WTC11 (cell line): ENCODE data around the gene SLC24A4. TPM values are rescaled to one million over a fixed set of nuclear protein-coding genes. Genes with fewer than 3 reads are reported as not detected.

Source experiments
- ATAC-seq: fragments of 200-7000 bp; cut with Tn5 transposase; 2 replicates; pipeline ENCODE4 v1.10.0; 2021; ENCODE audit warnings: mild to moderate bottlenecking, moderate library complexity
- CTCF ChIA-PET: fragments of 300-600 bp; sonication (Branson Sonifier 250); formaldehyde crosslinking; loops from one replicate; lab custom pipeline; 2021; ENCODE audit warnings: antibody characterized with exemption; lab: Charles Lee
- POLR2A ChIA-PET: fragments of 350-600 bp; sonication (Branson Sonifier 250); formaldehyde crosslinking; loops from one replicate; lab custom pipeline; 2021; ENCODE audit warnings: antibody characterized with exemption; lab: Charles Lee
- DNase-seq: peaks from one replicate; pipeline ENCODE4 v3.0.0; 2021; ENCODE audit warnings: low spot score
- H3K27ac Mint-ChIP-seq: 2 replicates; pipeline ENCODE4 v1.8.0; 2021; ENCODE audit warnings: mixed read lengths
- H3K27me3 Mint-ChIP-seq: 2 replicates; pipeline ENCODE4 v1.8.0; 2021; ENCODE audit warnings: low read depth, mild to moderate bottlenecking, moderate library complexity, mixed read lengths
- H3K36me3 Mint-ChIP-seq: 2 replicates; pipeline ENCODE4 v1.8.0; 2021; ENCODE audit warnings: mixed read lengths
- H3K4me1 Mint-ChIP-seq: 2 replicates; pipeline ENCODE4 v1.8.0; 2022; ENCODE audit warnings: mixed read lengths
- H3K4me3 Mint-ChIP-seq: 2 replicates; pipeline ENCODE4 v1.8.0; 2021; ENCODE audit warnings: mild to moderate bottlenecking, moderate library complexity, mixed read lengths
- H3K9me3 Mint-ChIP-seq: 2 replicates; pipeline ENCODE4 v1.8.0; 2021; ENCODE audit warnings: mixed read lengths
- ATF1 ChIP-seq: sonication (generic); formaldehyde crosslinking; IDR thresholded peaks from 2 replicates; pipeline ENCODE4 v1.8.1; 2023; ENCODE audit warnings: mild to moderate bottlenecking, moderate library complexity, missing genetic modification reagents
- GABPB1 ChIP-seq: sonication (generic); formaldehyde crosslinking; IDR thresholded peaks from 2 replicates; pipeline ENCODE4 v1.8.1; 2023; ENCODE audit warnings: mild to moderate bottlenecking, missing genetic modification reagents
- GTF2I ChIP-seq: fragments of 250-450 bp; sonication (Bioruptor Pico); conservative IDR thresholded peaks from 2 replicates; pipeline ENCODE4 v1.4.0; 2021; ENCODE audit warnings: mild to moderate bottlenecking
- RORB ChIP-seq: fragments of 250-450 bp; sonication (Bioruptor Pico); IDR thresholded peaks from 2 replicates; pipeline ENCODE4 v1.9.0; 2021; ENCODE audit warnings: mild to moderate bottlenecking
- ZNF121 ChIP-seq: sonication (generic); formaldehyde crosslinking; IDR thresholded peaks from 2 replicates; pipeline ENCODE4 v1.8.0; 2023; ENCODE audit warnings: missing genetic modification reagents
- ZNF317 ChIP-seq: sonication (generic); formaldehyde crosslinking; IDR thresholded peaks from 2 replicates; pipeline ENCODE4 v1.8.1; 2023; ENCODE audit warnings: low read depth, mild to moderate bottlenecking, moderate library complexity, missing genetic modification reagents, borderline replicate concordance
- ZNF396 ChIP-seq: fragments of 250-450 bp; sonication (Bioruptor Pico); IDR thresholded peaks from 2 replicates; pipeline ENCODE4 v1.8.0; 2021; ENCODE audit warnings: mild to moderate bottlenecking, moderate library complexity, borderline replicate concordance
- total RNA-seq: library from RNA; stranded (reverse); gene quantifications from 3 replicates; pipeline ENCODE4 v1.2.3, GENCODE V29; 2021
- TF ChIP-seq, protein P1 (sequence below): sonication (generic); formaldehyde crosslinking; IDR thresholded peaks from 2 replicates; pipeline ENCODE4 v1.8.0; 2023; ENCODE audit warnings: missing genetic modification reagents
- TF ChIP-seq, protein P2 (sequence below): sonication (generic); formaldehyde crosslinking; IDR thresholded peaks from 2 replicates; pipeline ENCODE4 v1.8.1; 2022; ENCODE audit warnings: missing genetic modification reagents, borderline replicate concordance
- TF ChIP-seq, protein P3 (sequence below): sonication (generic); formaldehyde crosslinking; conservative IDR thresholded peaks from 2 replicates; pipeline ENCODE4 v1.8.1; 2022; ENCODE audit warnings: mild to moderate bottlenecking, missing genetic modification reagents
- TF ChIP-seq, protein P4 (sequence below): sonication (generic); formaldehyde crosslinking; IDR thresholded peaks from 2 replicates; pipeline ENCODE4 v1.8.1; 2023; ENCODE audit warnings: mild to moderate bottlenecking, missing genetic modification reagents
- TF ChIP-seq, protein P5 (sequence below): fragments of 250-450 bp; sonication (Bioruptor Pico); IDR thresholded peaks from 2 replicates; pipeline ENCODE4 v1.8.0; 2021; ENCODE audit warnings: mild to moderate bottlenecking
- TF ChIP-seq, protein P6 (sequence below): fragments of 250-450 bp; sonication (Bioruptor Pico); IDR thresholded peaks from 2 replicates; pipeline ENCODE4 v1.9.0; 2021; ENCODE audit warnings: mild to moderate bottlenecking
- TF ChIP-seq, protein P7 (sequence below): sonication (generic); formaldehyde crosslinking; IDR thresholded peaks from 2 replicates; pipeline ENCODE4 v1.8.1; 2022; ENCODE audit warnings: mild to moderate bottlenecking, moderate library complexity, missing genetic modification reagents
- TF ChIP-seq, protein P8 (sequence below): fragments of 250-450 bp; sonication (Bioruptor Pico); IDR thresholded peaks from 2 replicates; pipeline ENCODE4 v1.9.0; 2021; ENCODE audit warnings: mild to moderate bottlenecking

Gene SLC24A4
- total RNA-seq, 1 experiment from 2014 or later: 0.90 TPM

DNA sequence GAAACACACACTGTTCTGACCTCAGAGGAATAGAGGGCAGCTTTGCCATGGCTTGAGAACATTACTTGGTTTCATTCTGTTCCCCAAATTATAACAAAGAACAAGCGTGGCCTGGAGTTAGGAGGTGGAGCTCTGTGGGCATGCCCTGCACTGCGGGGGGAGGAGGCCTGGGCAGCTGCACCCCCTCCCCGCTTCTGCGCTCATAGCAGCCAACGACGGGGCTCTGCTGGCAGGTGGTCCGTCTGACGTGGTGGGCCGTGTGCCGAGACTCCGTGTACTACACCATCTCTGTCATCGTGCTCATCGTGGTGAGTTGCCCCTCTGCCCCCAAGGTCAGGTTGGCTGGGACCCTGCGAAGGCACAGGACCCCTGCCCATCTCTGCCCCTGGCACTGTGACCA is 120.2 kb downstream of the SLC24A4 start (continued):
- TF ChIP-seq, protein P1, sequence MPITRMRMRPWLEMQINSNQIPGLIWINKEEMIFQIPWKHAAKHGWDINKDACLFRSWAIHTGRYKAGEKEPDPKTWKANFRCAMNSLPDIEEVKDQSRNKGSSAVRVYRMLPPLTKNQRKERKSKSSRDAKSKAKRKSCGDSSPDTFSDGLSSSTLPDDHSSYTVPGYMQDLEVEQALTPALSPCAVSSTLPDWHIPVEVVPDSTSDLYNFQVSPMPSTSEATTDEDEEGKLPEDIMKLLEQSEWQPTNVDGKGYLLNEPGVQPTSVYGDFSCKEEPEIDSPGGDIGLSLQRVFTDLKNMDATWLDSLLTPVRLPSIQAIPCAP (CRISPR knock-in tag): no peak
- TF ChIP-seq, protein P2, sequence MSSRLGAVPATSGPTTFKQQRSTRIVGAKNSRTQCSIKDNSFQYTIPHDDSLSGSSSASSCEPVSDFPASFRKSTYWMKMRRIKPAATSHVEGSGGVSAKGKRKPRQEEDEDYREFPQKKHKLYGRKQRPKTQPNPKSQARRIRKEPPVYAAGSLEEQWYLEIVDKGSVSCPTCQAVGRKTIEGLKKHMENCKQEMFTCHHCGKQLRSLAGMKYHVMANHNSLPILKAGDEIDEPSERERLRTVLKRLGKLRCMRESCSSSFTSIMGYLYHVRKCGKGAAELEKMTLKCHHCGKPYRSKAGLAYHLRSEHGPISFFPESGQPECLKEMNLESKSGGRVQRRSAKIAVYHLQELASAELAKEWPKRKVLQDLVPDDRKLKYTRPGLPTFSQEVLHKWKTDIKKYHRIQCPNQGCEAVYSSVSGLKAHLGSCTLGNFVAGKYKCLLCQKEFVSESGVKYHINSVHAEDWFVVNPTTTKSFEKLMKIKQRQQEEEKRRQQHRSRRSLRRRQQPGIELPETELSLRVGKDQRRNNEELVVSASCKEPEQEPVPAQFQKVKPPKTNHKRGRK (CRISPR knock-in tag): no peak
- TF ChIP-seq ATF1 (CRISPR knock-in tag): no peak

DNA sequence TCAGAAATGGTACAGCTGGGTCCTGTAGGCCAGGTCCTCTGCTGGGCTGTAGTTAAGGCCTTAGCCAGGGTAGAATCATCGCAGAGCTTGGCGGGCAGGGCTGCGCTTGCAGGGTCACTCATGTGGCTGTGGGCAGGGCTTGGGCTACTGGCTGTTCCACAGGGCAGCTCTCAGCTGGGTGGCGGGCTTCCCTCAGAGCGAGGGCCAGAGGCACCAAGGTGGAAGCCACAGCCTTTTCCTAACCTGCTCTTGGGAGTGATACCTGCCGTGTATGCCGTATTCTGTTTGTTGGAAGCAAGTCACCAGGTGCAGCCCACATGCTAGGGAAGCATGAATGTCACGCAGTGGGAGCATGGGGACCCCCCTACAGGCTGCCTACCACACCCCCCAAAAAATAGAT is 120.8 kb downstream of the SLC24A4 start:
- H3K27me3 Mint-ChIP-seq: no peaks in the 10 kb centered on the region
- DNase-seq (no peak), ATAC-seq (no peak)
- ChIA-PET CTCF (interaction anchor here (0.6 kb wide), 1 partner anchor 337 kb away, joined by 3 read pairs; the partner anchor contains the start of gene ATXN3), POLR2A (interaction anchor here (0.6 kb wide), 2 partner anchors 116 to 304 kb away, joined by 3 to 5 read pairs; no protein-coding TSS in a partner anchor)
- H3K4me1 Mint-ChIP-seq: no peaks in the 10 kb centered on the region
- H3K36me3 Mint-ChIP-seq: no peaks in the 10 kb centered on the region
- H3K27ac Mint-ChIP-seq: no peak overlapping the region
- peaks cover 15% of the 10 kb centered on the region; the same call in 1 of the 2 replicates for H3K9me3 Mint-ChIP-seq
- TF ChIP-seq, protein P3, sequence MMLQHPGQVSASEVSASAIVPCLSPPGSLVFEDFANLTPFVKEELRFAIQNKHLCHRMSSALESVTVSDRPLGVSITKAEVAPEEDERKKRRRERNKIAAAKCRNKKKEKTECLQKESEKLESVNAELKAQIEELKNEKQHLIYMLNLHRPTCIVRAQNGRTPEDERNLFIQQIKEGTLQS (CRISPR knock-in tag): no peak
- TF ChIP-seq, protein P4, sequence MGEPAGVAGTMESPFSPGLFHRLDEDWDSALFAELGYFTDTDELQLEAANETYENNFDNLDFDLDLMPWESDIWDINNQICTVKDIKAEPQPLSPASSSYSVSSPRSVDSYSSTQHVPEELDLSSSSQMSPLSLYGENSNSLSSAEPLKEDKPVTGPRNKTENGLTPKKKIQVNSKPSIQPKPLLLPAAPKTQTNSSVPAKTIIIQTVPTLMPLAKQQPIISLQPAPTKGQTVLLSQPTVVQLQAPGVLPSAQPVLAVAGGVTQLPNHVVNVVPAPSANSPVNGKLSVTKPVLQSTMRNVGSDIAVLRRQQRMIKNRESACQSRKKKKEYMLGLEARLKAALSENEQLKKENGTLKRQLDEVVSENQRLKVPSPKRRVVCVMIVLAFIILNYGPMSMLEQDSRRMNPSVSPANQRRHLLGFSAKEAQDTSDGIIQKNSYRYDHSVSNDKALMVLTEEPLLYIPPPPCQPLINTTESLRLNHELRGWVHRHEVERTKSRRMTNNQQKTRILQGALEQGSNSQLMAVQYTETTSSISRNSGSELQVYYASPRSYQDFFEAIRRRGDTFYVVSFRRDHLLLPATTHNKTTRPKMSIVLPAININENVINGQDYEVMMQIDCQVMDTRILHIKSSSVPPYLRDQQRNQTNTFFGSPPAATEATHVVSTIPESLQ (CRISPR knock-in tag): no peak
- TF ChIP-seq, protein P1 (CRISPR knock-in tag): no peak
- TF ChIP-seq ZNF121 (CRISPR knock-in tag) (no peak), ZNF317 (CRISPR knock-in tag) (no peak)
- TF ChIP-seq, protein P5, sequence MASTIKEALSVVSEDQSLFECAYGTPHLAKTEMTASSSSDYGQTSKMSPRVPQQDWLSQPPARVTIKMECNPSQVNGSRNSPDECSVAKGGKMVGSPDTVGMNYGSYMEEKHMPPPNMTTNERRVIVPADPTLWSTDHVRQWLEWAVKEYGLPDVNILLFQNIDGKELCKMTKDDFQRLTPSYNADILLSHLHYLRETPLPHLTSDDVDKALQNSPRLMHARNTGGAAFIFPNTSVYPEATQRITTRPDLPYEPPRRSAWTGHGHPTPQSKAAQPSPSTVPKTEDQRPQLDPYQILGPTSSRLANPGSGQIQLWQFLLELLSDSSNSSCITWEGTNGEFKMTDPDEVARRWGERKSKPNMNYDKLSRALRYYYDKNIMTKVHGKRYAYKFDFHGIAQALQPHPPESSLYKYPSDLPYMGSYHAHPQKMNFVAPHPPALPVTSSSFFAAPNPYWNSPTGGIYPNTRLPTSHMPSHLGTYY (CRISPR knock-in tag): no peak
- TF ChIP-seq, all 79 proteins: peak for 0
- H3K4me3 Mint-ChIP-seq: no peak overlapping the region

DNA sequence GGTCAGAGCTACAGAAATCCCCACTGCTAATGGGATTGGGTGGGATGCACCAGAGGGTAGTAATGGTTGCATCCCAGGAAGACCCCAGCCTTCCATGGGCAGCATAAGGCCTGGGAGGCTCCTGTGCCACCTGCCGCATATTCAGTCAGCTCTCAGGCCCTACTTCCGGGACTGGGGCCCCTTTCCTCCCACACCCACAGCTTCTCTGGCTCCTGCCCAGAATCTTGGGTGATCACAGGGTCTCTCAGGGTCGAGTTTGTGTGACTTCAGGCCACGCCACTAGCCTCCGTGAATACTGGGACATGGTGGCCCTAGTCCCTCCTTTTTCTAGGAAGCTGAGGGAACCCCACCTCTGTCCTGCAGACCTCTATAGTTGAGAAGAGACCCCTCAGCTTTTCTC is 123.8 kb downstream of the SLC24A4 start:
- TF ChIP-seq GTF2I (CRISPR knock-in tag) (no peak), RORB (CRISPR knock-in tag) (no peak), ZNF396 (no peak), GABPB1 (no peak)
- TF ChIP-seq, protein P6, sequence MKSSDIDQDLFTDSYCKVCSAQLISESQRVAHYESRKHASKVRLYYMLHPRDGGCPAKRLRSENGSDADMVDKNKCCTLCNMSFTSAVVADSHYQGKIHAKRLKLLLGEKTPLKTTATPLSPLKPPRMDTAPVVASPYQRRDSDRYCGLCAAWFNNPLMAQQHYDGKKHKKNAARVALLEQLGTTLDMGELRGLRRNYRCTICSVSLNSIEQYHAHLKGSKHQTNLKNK (CRISPR knock-in tag): no peak
- TF ChIP-seq, protein P7, sequence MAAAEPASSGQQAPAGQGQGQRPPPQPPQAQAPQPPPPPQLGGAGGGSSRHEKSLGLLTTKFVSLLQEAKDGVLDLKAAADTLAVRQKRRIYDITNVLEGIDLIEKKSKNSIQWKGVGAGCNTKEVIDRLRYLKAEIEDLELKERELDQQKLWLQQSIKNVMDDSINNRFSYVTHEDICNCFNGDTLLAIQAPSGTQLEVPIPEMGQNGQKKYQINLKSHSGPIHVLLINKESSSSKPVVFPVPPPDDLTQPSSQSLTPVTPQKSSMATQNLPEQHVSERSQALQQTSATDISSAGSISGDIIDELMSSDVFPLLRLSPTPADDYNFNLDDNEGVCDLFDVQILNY (CRISPR knock-in tag): no peak
- TF ChIP-seq, protein P5 (CRISPR knock-in tag): no peak
- TF ChIP-seq, protein P8, sequence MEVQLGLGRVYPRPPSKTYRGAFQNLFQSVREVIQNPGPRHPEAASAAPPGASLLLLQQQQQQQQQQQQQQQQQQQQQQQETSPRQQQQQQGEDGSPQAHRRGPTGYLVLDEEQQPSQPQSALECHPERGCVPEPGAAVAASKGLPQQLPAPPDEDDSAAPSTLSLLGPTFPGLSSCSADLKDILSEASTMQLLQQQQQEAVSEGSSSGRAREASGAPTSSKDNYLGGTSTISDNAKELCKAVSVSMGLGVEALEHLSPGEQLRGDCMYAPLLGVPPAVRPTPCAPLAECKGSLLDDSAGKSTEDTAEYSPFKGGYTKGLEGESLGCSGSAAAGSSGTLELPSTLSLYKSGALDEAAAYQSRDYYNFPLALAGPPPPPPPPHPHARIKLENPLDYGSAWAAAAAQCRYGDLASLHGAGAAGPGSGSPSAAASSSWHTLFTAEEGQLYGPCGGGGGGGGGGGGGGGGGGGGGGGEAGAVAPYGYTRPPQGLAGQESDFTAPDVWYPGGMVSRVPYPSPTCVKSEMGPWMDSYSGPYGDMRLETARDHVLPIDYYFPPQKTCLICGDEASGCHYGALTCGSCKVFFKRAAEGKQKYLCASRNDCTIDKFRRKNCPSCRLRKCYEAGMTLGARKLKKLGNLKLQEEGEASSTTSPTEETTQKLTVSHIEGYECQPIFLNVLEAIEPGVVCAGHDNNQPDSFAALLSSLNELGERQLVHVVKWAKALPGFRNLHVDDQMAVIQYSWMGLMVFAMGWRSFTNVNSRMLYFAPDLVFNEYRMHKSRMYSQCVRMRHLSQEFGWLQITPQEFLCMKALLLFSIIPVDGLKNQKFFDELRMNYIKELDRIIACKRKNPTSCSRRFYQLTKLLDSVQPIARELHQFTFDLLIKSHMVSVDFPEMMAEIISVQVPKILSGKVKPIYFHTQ: no peak
- TF ChIP-seq, all 79 proteins: peak for 0
- Mint-ChIP-seq H3K4me3 (no peak overlapping the region), H3K27ac (no peak overlapping the region), H3K4me1 (no peaks in the 10 kb centered on the region), H3K36me3 (no peaks in the 10 kb centered on the region), H3K27me3 (no peaks in the 10 kb centered on the region), H3K9me3 (peaks cover 15% of the 10 kb centered on the region; the same call in 1 of the 2 replicates)
- no peak for ATAC-seq
- ChIA-PET POLR2A (no interaction called here), CTCF (no interaction called here)
- no peak for DNase-seq
